ENCODE measurements around the gene RAD1. TPM values are rescaled to one million over a fixed set of nuclear protein-coding genes. Genes with fewer than 3 reads are reported as not detected.

Gene RAD1
- total and polyA plus RNA-seq, 5 experiments from 2014 or later = 18.8 to 33.9 (median 19.9) TPM

DNA sequence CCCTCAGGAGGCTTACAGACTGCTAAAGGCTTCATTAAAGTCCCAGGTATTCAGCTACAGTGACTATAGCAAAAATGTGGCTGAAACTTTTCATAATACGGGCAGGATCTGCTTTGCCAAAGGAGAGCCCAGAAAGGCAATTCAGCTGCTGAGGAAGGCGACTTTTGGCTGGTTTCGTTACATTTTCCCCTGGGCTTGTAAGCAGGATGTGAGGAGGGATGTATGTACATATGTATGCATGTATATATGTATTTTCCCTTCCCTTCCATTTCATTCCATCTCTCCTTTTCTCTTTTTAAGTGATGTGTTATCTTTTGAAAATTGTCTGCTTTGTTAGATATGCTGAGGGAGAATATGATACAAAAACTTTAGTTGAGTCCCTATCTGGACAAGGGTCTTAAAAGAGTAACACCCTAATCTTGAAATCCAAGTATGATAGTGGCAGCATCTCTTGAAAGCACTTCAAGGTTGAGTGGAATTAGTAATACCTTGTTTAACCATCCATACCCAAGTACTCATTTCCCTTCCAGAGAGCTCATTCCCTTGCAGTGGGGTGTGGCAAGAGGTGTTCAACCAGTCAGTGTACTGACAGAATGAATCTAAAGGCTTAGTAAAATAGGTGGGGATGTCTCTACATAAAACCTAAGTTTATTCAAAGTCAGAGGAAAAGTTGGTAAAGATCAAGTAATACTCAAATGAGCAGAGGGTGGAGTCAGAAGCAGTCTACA lies 28.7 kb downstream of the RAD1 start:
- Mint-ChIP-seq H3K4me3 (no peak overlapping the region), H3K27me3 (peaks cover 0 to 8% (median 2%) of the 10 kb centered on the region in 5 donors), H3K9me3 (no peaks in the 10 kb centered on the region), H3K27ac (no peak overlapping the region), H3K36me3 (no peaks in the 10 kb centered on the region), H3K4me1 (no peaks in the 10 kb centered on the region)
- POLR2A ChIA-PET = no interaction called here
- ATAC-seq (no peak), DNase-seq (no peak)

DNA sequence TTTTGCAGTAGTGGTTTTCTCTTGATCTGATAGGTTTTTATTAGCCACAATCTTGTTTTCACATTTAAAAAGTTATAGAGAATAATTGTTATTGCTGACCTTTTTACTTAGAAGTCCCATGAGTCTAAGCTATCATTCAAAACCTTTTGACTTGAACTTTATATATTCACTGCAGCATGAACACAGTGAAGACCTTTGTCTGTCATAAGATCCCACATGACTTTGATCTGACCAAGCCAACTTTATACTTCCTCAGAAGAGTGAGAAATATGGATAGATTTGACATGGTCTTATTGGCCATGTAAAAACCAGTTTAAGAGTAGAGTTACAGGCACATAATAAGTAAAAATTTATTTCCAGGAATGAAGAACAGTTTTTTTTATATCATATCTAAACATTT lies 34.1 kb downstream of the RAD1 start:
- Mint-ChIP-seq H3K4me3 (no peak overlapping the region), H3K36me3 (peaks cover 1 to 3% (median 2%) of the 10 kb centered on the region in 3 donors), H3K27ac (no peak overlapping the region), H3K9me3 (peaks cover 3 to 13% (median 10%) of the 10 kb centered on the region in 9 donors), H3K27me3 (peaks cover 0 to 8% (median 2%) of the 10 kb centered on the region in 5 donors), H3K4me1 (no peaks in the 10 kb centered on the region)
- ATAC-seq = no peak
- POLR2A ChIA-PET = no interaction called here
- no peak for DNase-seq

DNA sequence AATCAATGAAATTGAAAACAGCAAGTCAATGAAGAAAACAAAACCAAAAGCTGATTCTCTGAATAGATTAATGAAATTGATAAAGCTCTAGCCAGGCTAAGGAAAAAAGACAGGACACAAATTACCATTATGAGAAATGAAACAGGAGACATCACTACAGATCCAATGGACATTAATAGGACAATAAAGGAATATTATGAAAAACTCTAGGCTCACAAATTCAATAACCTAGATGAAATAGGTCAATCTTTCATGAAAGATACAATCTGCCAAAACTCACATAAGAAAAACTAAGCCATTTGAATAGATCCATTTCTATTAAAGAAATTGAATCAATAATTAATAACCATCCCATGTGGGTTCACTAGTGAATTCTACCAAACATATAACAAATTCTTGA lies 39.0 kb downstream of the RAD1 start:
- H3K27me3 Mint-ChIP-seq = peaks cover 0 to 9% (median 0%) of the 10 kb centered on the region in 5 donors
- peaks cover 5 to 27% (median 17%) of the 10 kb centered on the region in 9 donors for H3K9me3 Mint-ChIP-seq
- H3K36me3 Mint-ChIP-seq = peaks cover 2 to 10% (median 6%) of the 10 kb centered on the region in 3 donors
- H3K4me1 Mint-ChIP-seq = no peaks in the 10 kb centered on the region
- ATAC-seq (no peak), DNase-seq (no peak)
- POLR2A ChIA-PET = no interaction called here
- no peak overlapping the region for H3K4me3 Mint-ChIP-seq
- H3K27ac Mint-ChIP-seq = no peak overlapping the region

DNA sequence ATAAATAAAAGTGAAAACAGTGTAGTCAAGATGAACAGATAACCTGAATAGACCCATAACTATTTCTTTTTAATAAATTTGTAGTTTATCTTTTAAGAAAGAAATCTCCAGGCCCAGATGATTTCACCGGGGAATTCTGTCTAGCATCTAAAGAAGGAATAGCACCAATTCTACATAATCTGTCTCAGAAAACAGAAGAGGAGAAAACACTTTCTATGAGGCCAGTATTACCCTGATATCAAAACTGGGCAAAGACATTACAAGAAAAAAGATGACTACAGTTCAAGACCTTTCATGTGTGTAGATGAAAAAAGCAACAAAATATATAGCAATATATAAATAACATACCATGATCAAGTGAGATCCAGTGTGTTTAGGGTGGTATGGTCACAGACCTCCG lies 44.9 kb downstream of the RAD1 start:
- DNase-seq = no peak
- POLR2A ChIA-PET = no interaction called here
- no peak overlapping the region for H3K27ac Mint-ChIP-seq
- H3K4me3 Mint-ChIP-seq = no peak overlapping the region
- H3K4me1 Mint-ChIP-seq = no peaks in the 10 kb centered on the region
- H3K27me3 Mint-ChIP-seq = peaks cover 0 to 9% (median 0%) of the 10 kb centered on the region in 5 donors
- no peak for ATAC-seq
- peaks cover 0 to 7% (median 0%) of the 10 kb centered on the region in 3 donors for H3K36me3 Mint-ChIP-seq
- H3K9me3 Mint-ChIP-seq = peaks cover 0 to 6% (median under 1%) of the 10 kb centered on the region in 9 donors

- Mint-ChIP-seq H3K27me3 (peaks cover 0 to 7% (median 0%) of the 10 kb centered on the region in 5 donors), H3K4me1 (no peaks in the 10 kb centered on the region), H3K9me3 (no peaks in the 10 kb centered on the region), H3K27ac (no peak overlapping the region), H3K36me3 (peaks cover 0 to 7% (median 0%) of the 10 kb centered on the region in 3 donors), H3K4me3 (no peak overlapping the region)
- POLR2A ChIA-PET = no interaction called here
- no peak for ATAC-seq
- no peak for DNase-seq
Observed at GRCh38 chr5:34869256-34869655, 46.0 kb downstream of the RAD1 start.

- Mint-ChIP-seq H3K4me1 (no peaks in the 10 kb centered on the region), H3K4me3 (no peak overlapping the region)
- POLR2A ChIA-PET = no interaction called here
Observed at GRCh38 chr5:34868791-34869190, 46.5 kb downstream of the RAD1 start.

GRCh38 chr5:34867660-34868059 lies 47.6 kb downstream of the RAD1 start:
- Mint-ChIP-seq H3K4me3 (no peak overlapping the region), H3K4me1 (no peaks in the 10 kb centered on the region), H3K9me3 (no peaks in the 10 kb centered on the region), H3K36me3 (peaks cover 0 to 7% (median 0%) of the 10 kb centered on the region in 3 donors), H3K27ac (no peak overlapping the region), H3K27me3 (no peaks in the 10 kb centered on the region)
- POLR2A ChIA-PET = no interaction called here
- DNase-seq (no peak), ATAC-seq (no peak)

More at GRCh38 chr5:34868791-34869190, 46.5 kb downstream of the RAD1 start:
- no peak overlapping the region for H3K27ac Mint-ChIP-seq
- no peaks in the 10 kb centered on the region for H3K9me3 Mint-ChIP-seq
- DNase-seq (no peak), ATAC-seq (no peak)
- peaks cover 0 to 4% (median 0%) of the 10 kb centered on the region in 5 donors for H3K27me3 Mint-ChIP-seq
- peaks cover 0 to 7% (median 0%) of the 10 kb centered on the region in 3 donors for H3K36me3 Mint-ChIP-seq

DNA sequence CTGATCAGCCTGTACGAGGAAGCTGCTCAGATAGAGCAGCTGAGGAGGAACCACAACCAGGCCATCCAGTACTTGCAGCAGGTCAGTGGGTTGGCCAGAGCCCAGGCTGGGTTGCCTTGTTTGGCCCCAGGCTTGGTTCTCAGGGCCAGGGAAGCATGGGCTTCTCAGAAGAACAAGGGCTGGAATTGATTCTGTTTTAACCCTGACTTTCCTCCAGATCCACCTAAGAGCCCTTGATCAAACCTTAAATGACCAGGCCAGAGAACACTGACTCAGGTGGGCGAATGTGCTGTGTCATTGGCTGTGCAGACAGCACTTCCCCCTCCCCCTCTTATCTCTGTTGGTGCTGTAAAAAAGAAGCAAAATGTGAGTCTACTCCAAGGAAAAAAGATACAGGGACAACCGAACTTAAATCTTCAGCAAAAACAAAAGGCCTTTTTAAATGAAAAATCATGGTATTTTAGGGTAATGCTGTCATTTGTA lies 48.3 kb downstream of the RAD1 start:
- Mint-ChIP-seq H3K36me3 (peaks cover 0 to 7% (median 0%) of the 10 kb centered on the region in 3 donors), H3K4me3 (no peak overlapping the region), H3K27ac (no peak overlapping the region), H3K9me3 (no peaks in the 10 kb centered on the region), H3K4me1 (no peaks in the 10 kb centered on the region), H3K27me3 (no peaks in the 10 kb centered on the region)
- no peak for DNase-seq
- ATAC-seq = no peak
- POLR2A ChIA-PET = no interaction called here

GRCh38 chr5:34865091-34865490 lies 50.2 kb downstream of the RAD1 start:
- no peak for DNase-seq
- peaks cover 0 to 7% (median 0%) of the 10 kb centered on the region in 3 donors for H3K36me3 Mint-ChIP-seq
- POLR2A ChIA-PET = no interaction called here
- no peak overlapping the region for H3K27ac Mint-ChIP-seq
- H3K9me3 Mint-ChIP-seq = no peaks in the 10 kb centered on the region
- ATAC-seq = no peak
- H3K27me3 Mint-ChIP-seq = no peaks in the 10 kb centered on the region
- no peaks in the 10 kb centered on the region for H3K4me1 Mint-ChIP-seq
- H3K4me3 Mint-ChIP-seq = no peak overlapping the region

DNA sequence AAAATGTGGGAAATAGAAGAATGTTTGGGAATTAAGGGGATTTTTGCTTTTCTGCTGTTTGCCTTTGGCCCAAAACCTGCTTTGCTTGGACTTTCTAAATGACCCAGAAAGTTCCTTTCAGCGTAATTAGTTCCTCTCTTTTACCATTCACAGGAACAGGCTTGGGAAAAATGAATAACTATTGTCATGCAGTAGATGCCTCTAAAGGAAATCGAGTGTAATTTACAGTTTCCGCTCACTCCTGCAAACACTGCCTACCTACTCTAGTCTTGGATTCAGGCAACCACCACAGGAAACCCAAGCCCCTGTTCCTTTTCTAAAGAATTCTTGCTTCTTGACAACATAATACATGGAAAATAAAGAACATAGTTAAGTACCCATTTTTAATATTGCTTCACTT lies 51.4 kb downstream of the RAD1 start:
- peaks cover 0 to 5% (median 0%) of the 10 kb centered on the region in 3 donors for H3K36me3 Mint-ChIP-seq
- no peaks in the 10 kb centered on the region for H3K27me3 Mint-ChIP-seq
- H3K9me3 Mint-ChIP-seq = no peaks in the 10 kb centered on the region
- H3K27ac Mint-ChIP-seq = no peak overlapping the region
- DNase-seq (no peak), ATAC-seq (no peak)
- POLR2A ChIA-PET = no interaction called here
- no peaks in the 10 kb centered on the region for H3K4me1 Mint-ChIP-seq
- H3K4me3 Mint-ChIP-seq = no peak overlapping the region

GRCh38 chr5:34859253-34859652 lies 56.1 kb downstream of the RAD1 start:
- H3K4me1 Mint-ChIP-seq = no peaks in the 10 kb centered on the region
- POLR2A ChIA-PET = no interaction called here
- ATAC-seq (no peak), DNase-seq (no peak)
- H3K36me3 Mint-ChIP-seq = no peaks in the 10 kb centered on the region
- H3K4me3 Mint-ChIP-seq = no peak overlapping the region
- no peak overlapping the region for H3K27ac Mint-ChIP-seq
- peaks cover 0 to 2% (median 0%) of the 10 kb centered on the region in 5 donors for H3K27me3 Mint-ChIP-seq
- H3K9me3 Mint-ChIP-seq = no peaks in the 10 kb centered on the region

DNA sequence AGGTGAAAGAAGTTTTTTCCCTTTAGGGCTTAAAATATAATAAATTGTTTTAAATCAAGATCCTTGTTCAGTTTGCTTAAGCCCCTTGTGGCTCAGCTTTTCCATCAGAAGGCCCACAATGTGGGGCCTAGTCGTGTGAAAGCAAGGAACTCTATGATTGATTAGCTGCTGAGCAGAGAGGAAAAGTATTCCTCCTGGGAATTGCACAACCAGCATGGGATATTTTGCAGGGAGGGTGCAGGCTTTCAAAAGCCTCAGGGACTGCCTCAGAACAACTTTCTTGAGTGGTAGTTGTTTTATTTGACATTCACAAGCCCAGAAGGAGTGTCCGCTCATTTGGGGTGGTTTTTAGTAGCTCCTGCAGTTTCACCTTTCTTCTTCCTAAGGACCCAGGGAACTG lies 56.5 kb downstream of the RAD1 start:
- Mint-ChIP-seq H3K27ac (peak overlapping the region in 1 of 10 donors; percentile 9), H3K4me3 (no peak overlapping the region)
- POLR2A ChIA-PET = no interaction called here

DNA sequence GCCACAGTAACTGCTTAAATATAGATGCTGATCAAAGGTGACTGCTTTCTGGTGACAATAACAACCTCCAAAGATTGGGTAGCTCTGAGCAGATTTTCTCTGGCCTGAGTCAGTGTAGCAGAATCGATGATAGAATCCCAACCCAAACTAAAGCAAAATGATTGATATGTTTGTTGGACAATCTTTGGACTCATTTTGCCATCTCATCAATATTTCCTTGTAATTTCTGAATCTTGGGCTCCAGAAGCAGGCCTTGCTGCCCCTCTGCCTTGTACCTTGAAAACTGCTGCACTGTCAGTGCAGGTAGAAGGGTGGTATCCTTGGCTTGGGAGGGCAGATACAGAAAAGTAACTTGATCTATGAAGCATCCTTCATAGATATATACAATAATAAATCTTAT lies 57.4 kb downstream of the RAD1 start:
- ATAC-seq (no peak), DNase-seq (no peak)
- POLR2A ChIA-PET = no interaction called here
- Mint-ChIP-seq H3K36me3 (no peaks in the 10 kb centered on the region), H3K27ac (no peak overlapping the region), H3K4me3 (no peak overlapping the region), H3K9me3 (no peaks in the 10 kb centered on the region), H3K27me3 (peaks cover 0 to 7% (median 0%) of the 10 kb centered on the region in 5 donors), H3K4me1 (no peaks in the 10 kb centered on the region)

More for the DNA sequence above, 56.5 kb downstream of the RAD1 start:
- Mint-ChIP-seq H3K36me3 (no peaks in the 10 kb centered on the region), H3K27me3 (peaks cover 0 to 2% (median 0%) of the 10 kb centered on the region in 5 donors), H3K4me1 (no peaks in the 10 kb centered on the region), H3K9me3 (no peaks in the 10 kb centered on the region)
- DNase-seq = no peak
- ATAC-seq = no peak

GRCh38 chr5:34857161-34857560 lies 58.1 kb downstream of the RAD1 start:
- Mint-ChIP-seq H3K36me3 (peaks cover 0 to 4% (median 0%) of the 10 kb centered on the region in 3 donors), H3K4me3 (no peak overlapping the region), H3K27me3 (peaks cover 0 to 7% (median 3%) of the 10 kb centered on the region in 5 donors), H3K4me1 (no peaks in the 10 kb centered on the region), H3K27ac (no peak overlapping the region), H3K9me3 (peaks cover 0 to 2% (median 0%) of the 10 kb centered on the region in 9 donors)
- POLR2A ChIA-PET = no interaction called here
- ATAC-seq (no peak), DNase-seq (no peak)
